Measurements from ENCODE around the gene RTL1.

DNA sequence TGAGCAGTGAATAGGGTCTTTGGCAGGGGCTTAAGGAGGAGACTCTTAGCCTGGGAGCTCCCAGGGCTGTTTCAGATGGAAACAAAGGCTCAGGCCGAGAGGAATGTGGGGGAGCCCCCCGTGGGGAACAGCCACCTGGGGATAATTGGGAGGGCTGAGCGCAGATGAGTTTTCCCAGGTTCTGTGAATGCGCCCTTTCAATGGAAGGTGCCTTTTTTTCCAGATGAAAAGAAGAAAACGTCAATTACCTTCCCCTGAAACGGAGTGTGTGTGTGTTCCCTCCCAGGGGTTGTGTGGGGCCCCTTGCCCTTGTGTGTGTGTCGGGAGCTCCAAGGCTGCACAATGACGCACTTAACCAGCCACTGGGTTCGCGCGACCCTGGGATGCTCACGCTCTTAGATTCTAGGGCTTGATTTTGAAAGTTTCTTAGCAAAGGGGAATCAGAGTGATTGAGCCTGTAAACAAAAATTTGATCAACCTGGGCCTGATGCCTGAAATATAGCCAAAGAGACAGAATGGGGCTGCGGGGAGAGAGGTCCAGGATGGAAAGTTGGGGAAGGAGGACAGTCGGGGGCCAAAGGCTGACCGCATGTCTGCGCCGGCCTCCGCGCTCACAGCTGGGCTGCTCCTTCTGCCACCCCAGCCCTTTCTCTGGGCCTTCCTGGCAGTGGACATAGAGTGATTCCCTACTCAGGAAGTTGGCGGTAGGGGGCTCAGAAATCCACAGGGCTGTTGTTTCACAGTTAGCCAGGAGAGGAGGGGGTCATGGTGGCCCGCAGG lies 63.0 kb downstream of the RTL1 start:
- TF ChIP-seq POLR2AphosphoS5 (IDR thresholded peaks at IDR 0.05), result no peak
- TF ChIP-seq, protein P1, sequence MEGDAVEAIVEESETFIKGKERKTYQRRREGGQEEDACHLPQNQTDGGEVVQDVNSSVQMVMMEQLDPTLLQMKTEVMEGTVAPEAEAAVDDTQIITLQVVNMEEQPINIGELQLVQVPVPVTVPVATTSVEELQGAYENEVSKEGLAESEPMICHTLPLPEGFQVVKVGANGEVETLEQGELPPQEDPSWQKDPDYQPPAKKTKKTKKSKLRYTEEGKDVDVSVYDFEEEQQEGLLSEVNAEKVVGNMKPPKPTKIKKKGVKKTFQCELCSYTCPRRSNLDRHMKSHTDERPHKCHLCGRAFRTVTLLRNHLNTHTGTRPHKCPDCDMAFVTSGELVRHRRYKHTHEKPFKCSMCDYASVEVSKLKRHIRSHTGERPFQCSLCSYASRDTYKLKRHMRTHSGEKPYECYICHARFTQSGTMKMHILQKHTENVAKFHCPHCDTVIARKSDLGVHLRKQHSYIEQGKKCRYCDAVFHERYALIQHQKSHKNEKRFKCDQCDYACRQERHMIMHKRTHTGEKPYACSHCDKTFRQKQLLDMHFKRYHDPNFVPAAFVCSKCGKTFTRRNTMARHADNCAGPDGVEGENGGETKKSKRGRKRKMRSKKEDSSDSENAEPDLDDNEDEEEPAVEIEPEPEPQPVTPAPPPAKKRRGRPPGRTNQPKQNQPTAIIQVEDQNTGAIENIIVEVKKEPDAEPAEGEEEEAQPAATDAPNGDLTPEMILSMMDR (IDR thresholded peaks at IDR 0.05), result no peak

Measured in transverse colon (tissue), 4 donors.